ENCODE measurements around the gene IGLL5. TPM values are rescaled to one million over a fixed set of nuclear protein-coding genes. Genes with fewer than 3 reads are reported as not detected.

IGLL5 gene
- total and polyA plus RNA-seq, 7 donors: 0.06 to 0.50 (median 0.45) TPM; not detected in 4

- H3K9me3 ChIP-seq: no peaks in the 10 kb centered on the region
- no peaks in the 10 kb centered on the region for H3K4me1 ChIP-seq
- intact Hi-C loops (cut with DNase I): no loop called here
- ATAC-seq (no peak), DNase-seq (no peak)
- WGBS, 3 donors: 66 to 83% (median 72%) methylated on average over 15 of the region's 15 CpGs
- no peak for TF ChIP-seq CTCF (IDR thresholded peaks at IDR 0.05)
- no peak overlapping the region for H3K4me3 ChIP-seq
- H3K36me3 ChIP-seq (ENCODE audit: insufficient read depth in 1 of 2, low read depth in 1 of 2): no peaks in the 10 kb centered on the region
- H3K27ac ChIP-seq: no peak overlapping the region
- H3K27me3 ChIP-seq (ENCODE audit: insufficient read depth in 3 of 3, low read length in 2 of 3): no peaks in the 10 kb centered on the region
Measured at GRCh38 chr22:22936180-22936914, 48.7 kb downstream of the IGLL5 start.

DNA sequence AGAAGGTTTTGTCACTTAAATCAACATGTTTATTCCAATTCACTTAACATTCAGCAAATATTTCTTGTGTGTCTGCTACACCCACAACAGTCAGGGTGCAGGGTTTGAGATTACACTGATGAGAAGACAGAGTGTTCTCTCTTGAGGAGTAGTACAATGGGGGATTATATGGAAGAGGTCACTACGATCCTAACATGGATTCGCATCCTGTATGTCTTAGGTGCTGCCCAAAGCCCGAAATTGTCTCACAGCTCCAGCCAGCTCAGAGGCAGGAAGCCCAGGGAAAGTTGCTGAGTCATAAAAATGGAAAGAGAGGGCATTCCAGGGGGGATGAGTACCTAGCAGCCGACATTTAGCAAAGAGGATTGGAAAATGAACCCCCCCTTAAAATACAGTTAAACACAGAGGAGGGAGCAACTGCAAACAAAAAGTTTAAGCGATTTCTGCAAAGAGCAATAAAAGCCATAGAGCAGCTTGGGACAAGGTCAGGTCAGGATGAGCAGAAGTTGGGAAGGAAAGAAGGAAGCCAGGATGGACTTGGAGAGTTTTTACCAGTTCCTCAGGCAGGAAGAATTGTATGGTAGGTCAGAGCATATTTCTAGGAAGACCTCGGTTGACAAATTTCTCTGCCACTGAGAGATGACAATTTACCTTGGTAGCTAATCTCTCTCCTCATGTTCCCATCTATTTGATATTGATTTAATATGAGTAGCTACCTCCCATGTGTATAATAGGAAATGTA is 49.5 kb downstream of the IGLL5 start:
- no peaks in the 10 kb centered on the region for H3K9me3 ChIP-seq
- ATAC-seq: no peak
- no peak for TF ChIP-seq CTCF (IDR thresholded peaks at IDR 0.05)
- H3K4me1 ChIP-seq: no peaks in the 10 kb centered on the region
- intact Hi-C loops (cut with DNase I): no loop called here
- DNase-seq: no peak
- H3K36me3 ChIP-seq (ENCODE audit: insufficient read depth in 1 of 2, low read depth in 1 of 2): no peaks in the 10 kb centered on the region
- H3K4me3 ChIP-seq: no peak overlapping the region
- no peaks in the 10 kb centered on the region for H3K27me3 ChIP-seq (ENCODE audit: insufficient read depth in 3 of 3, low read length in 2 of 3)
- WGBS, 3 donors: 56 to 58% (median 56%) methylated on average over 6 of the region's 6 CpGs
- H3K27ac ChIP-seq: no peak overlapping the region

GRCh38 chr22:22937894-22938480 is 50.4 kb downstream of the IGLL5 start:
- no peak for TF ChIP-seq CTCF (IDR thresholded peaks at IDR 0.05)
- ATAC-seq (no peak), DNase-seq (no peak)
- H3K27me3 ChIP-seq (ENCODE audit: insufficient read depth in 3 of 3, low read length in 2 of 3): no peaks in the 10 kb centered on the region
- H3K4me1 ChIP-seq: no peaks in the 10 kb centered on the region
- WGBS, 3 donors: 94 to 99% (median 95%) methylated on average over 3 of the region's 3 CpGs
- H3K36me3 ChIP-seq (ENCODE audit: insufficient read depth in 1 of 2, low read depth in 1 of 2): no peaks in the 10 kb centered on the region
- intact Hi-C loops (cut with DNase I): no loop called here
- no peak overlapping the region for H3K27ac ChIP-seq
- H3K4me3 ChIP-seq: no peak overlapping the region
- no peaks in the 10 kb centered on the region for H3K9me3 ChIP-seq

GRCh38 chr22:22938672-22939587 is 51.3 kb downstream of the IGLL5 start:
- no peaks in the 10 kb centered on the region for H3K9me3 ChIP-seq
- no peak for ATAC-seq
- 73 to 81% (median 76%) methylated on average over 8 of the region's 8 CpGs for WGBS, 3 donors
- H3K36me3 ChIP-seq (ENCODE audit: insufficient read depth in 1 of 2, low read depth in 1 of 2): no peaks in the 10 kb centered on the region
- DNase-seq: no peak
- TF ChIP-seq CTCF (IDR thresholded peaks at IDR 0.05): no peak
- intact Hi-C loops (cut with DNase I): no loop called here
- H3K4me1 ChIP-seq: no peaks in the 10 kb centered on the region
- no peak overlapping the region for H3K27ac ChIP-seq
- H3K27me3 ChIP-seq (ENCODE audit: insufficient read depth in 3 of 3, low read length in 2 of 3): no peaks in the 10 kb centered on the region
- H3K4me3 ChIP-seq: no peak overlapping the region

Measured in psoas muscle (tissue), 8 donors.